HUES48 (cell line): Measurements from ENCODE around the gene FRMD8.
"Not testable (repeated sequence)": the region's sequence is repeated elsewhere in the genome, so short reads cannot be mapped to it uniquely, and the experiment has no call there.

ENCODE experiments used
- H3K27ac ChIP-seq: one replicate; pipeline ENCODE4 v1.7.0; 2013; ENCODE audit warnings: low read depth, low read length, inconsistent platforms
- H3K27me3 ChIP-seq: 2 replicates; pipeline ENCODE4 v1.6.1; 2013; ENCODE audit warnings: mild to moderate bottlenecking, low read length; ENCODE audit not compliant: control insufficient read depth, insufficient read depth
- H3K36me3 ChIP-seq: 2 replicates; pipeline ENCODE4 v1.6.1; 2013; ENCODE audit warnings: low read length; ENCODE audit not compliant: control insufficient read depth, insufficient read depth
- H3K4me1 ChIP-seq: 2 replicates; pipeline ENCODE4 v1.6.1; 2013; ENCODE audit warnings: mild to moderate bottlenecking, low read length; ENCODE audit not compliant: control insufficient read depth, insufficient read depth
- H3K4me3 ChIP-seq: 2 replicates; pipeline ENCODE4 v1.5.1; 2013; ENCODE audit warnings: mild to moderate bottlenecking, low read depth, low read length
- H3K9ac ChIP-seq: 2 replicates; pipeline ENCODE4 v1.6.1; 2013; ENCODE audit warnings: mild to moderate bottlenecking, low read depth, low read length, moderate library complexity
- H3K9me3 ChIP-seq: 2 replicates; pipeline ENCODE4 v1.6.1; 2013; ENCODE audit warnings: low read length; ENCODE audit not compliant: control insufficient read depth, insufficient read depth

The FRMD8 gene

DNA sequence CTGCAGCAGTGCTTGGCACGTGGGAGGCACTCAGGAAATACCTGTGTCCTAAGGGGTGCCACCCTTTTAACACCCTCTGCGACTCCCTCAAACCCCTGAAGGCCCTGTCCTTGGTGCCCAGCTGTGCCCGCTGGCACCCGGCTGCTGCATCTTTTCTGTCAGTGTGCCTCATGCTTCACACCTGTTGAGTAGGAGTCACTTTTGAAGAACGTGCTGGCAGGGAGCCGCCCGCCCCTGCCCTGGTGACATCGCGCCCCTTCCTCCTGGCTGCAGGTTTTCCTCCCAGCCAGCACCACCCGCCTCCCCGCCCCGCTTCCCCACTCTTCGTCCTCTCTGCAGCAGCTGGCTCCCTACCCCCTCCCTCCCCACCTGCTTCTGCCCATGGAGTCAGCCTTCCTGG lies 17.8 kb downstream of the FRMD8 start:
- Histone ChIP-seq H3K27ac (no peak overlapping the region), H3K9ac (no peak overlapping the region), H3K4me1 (no peaks in the 10 kb centered on the region), H3K27me3 (no peaks in the 10 kb centered on the region), H3K9me3 (no peaks in the 10 kb centered on the region), H3K36me3 (peaks cover 23% of the 10 kb centered on the region), H3K4me3 (no peak overlapping the region)

DNA sequence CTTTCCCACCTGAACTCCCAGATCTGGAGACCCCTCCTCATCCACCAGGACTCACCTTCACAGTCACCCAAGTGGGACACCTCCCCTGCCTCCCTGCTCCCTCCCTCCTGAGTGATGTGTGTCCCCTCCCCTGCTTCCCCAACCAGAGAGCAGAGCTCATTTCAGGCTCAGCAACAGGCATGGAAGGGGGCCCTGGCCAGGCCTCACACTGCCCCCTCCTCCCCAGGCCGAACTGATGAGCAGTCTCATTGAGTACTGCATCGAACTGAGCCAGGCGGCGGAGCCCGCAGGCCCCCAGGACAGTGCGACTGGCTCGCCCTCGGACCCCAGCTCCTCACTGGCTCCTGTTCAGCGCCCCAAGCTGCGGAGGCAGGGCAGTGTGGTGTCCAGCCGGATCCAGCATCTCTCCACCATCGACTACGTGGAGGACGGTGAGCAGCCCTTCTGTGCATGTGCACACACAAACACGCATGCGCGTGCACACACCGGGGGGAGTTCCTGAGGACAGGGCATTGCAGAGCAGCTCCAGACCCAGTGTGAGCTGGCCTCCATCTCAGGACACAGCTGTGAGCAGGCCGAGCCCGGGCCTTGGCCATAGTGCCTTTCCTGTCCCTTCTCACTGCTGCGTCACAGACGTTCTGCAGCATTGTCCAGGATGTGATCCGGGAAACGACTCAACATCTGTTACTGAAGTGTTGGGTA lies 18.4 kb downstream of the FRMD8 start:
- Histone ChIP-seq H3K4me1 (no peaks in the 10 kb centered on the region), H3K9me3 (no peaks in the 10 kb centered on the region), H3K9ac (no peak overlapping the region), H3K4me3 (no peak overlapping the region), H3K36me3 (peaks cover 23% of the 10 kb centered on the region), H3K27me3 (no peaks in the 10 kb centered on the region), H3K27ac (no peak overlapping the region)

DNA sequence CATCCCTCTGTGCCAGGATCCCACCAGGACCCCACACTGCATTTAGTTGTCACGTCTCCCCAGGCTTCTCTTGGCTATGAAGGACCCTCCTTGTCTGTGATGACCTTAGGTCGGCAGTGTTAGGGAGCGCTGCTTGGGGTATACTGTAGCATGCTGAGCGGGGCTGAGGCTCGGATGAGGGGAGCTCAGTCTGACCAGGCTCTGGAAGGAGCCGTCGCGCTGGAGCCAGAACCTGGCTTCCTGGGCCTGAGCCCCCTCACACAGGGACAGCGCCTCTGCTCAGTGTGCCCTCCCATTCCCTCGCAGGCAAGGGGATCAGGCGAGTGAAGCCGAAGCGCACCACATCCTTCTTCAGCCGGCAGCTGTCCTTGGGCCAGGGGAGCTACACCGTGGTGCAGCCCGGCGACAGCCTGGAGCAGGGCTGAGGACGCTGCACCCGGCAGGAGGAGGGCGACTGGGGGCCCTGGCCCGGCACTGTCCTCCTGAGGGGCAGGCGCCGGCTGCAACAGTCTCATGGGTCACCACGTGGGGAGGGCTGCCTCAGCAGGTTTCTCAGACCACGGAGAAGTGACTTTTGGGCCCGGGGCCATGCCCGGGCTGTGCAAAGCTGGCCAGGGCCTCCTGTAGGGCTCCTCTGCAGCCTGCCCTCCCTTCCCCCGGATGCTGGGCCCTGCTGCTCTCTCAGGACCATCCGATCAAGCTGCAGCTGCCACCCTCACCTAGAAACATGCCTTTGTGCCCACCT lies 24.7 kb downstream of the FRMD8 start:
- Histone ChIP-seq H3K4me3 (no peak overlapping the region), H3K27me3 (no peaks in the 10 kb centered on the region), H3K4me1 (peaks cover 4% of the 10 kb centered on the region; the same call in 1 of the 2 replicates), H3K27ac (no peak overlapping the region), H3K36me3 (peaks cover 19% of the 10 kb centered on the region), H3K9ac (no peak overlapping the region), H3K9me3 (no peaks in the 10 kb centered on the region)

GRCh38 chr11:65411681-65412070 lies 25.2 kb downstream of the FRMD8 start:
- H3K4me3 ChIP-seq: no peak overlapping the region
- H3K27ac ChIP-seq: no peak overlapping the region
- peaks cover 19% of the 10 kb centered on the region for H3K36me3 ChIP-seq
- no peaks in the 10 kb centered on the region for H3K27me3 ChIP-seq
- H3K4me1 ChIP-seq: peaks cover 8% of the 10 kb centered on the region; the same call in 1 of the 2 replicates
- no peak overlapping the region for H3K9ac ChIP-seq
- no peaks in the 10 kb centered on the region for H3K9me3 ChIP-seq

- H3K27me3 ChIP-seq: no peaks in the 10 kb centered on the region
- no peaks in the 10 kb centered on the region for H3K9me3 ChIP-seq
- H3K27ac ChIP-seq: no peak overlapping the region
- H3K4me3 ChIP-seq: no peak overlapping the region
- peaks cover 19% of the 10 kb centered on the region for H3K36me3 ChIP-seq
- peaks cover 16% of the 10 kb centered on the region; the same call in 1 of the 2 replicates for H3K4me1 ChIP-seq
- H3K9ac ChIP-seq: no peak overlapping the region
Measured at GRCh38 chr11:65412271-65413076, 26.0 kb downstream of the FRMD8 start.

- not testable (repeated sequence) for H3K27me3 ChIP-seq, H3K9me3 ChIP-seq, H3K4me3 ChIP-seq, H3K9ac ChIP-seq, H3K27ac ChIP-seq
- Histone ChIP-seq H3K4me1 (peaks cover 23% of the 10 kb centered on the region), H3K36me3 (peaks cover 19% of the 10 kb centered on the region)
Measured at GRCh38 chr11:65413077-65413664, 26.7 kb downstream of the FRMD8 start.

DNA sequence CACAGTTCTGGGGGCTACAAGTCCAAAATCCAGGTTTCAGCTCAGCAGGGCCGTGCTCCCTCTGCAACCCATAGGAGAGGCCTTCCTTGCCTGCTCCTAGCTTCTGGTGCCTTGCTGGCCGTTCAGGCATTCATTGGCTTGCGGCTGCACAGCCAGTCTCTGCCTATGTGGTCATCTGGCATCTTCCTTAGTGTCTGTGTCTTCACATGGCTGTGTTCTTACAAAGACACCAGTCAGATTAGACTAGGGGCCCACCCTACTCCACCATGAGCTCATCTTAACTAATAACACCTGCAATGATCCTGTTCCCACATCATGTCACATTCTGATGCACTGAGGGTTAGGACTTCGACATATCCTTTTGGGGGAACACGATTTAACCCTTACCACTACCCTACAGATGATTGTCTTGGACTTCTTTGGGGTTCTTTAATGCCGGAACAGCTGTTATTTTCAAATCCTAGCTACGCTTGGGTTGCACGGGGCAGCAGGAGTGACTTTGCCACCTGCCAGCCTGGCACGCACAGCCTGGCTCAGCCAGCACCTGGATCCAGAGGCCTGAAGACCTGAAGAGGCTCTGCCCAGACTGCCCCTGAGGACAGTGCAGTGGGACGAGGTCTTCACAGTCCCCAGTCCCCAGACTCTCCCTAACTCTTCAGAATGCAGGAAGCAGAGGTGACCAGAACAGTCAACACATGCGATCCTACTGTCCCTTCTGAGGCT lies 28.5 kb downstream of the FRMD8 start:
- peaks cover 38% of the 10 kb centered on the region for H3K4me1 ChIP-seq
- no peak overlapping the region for H3K27ac ChIP-seq
- H3K9ac ChIP-seq: no peak overlapping the region; the same call in 1 of the 2 replicates
- no peaks in the 10 kb centered on the region for H3K27me3 ChIP-seq
- H3K36me3 ChIP-seq: peaks cover 5% of the 10 kb centered on the region
- H3K4me3 ChIP-seq: no peak overlapping the region
- H3K9me3 ChIP-seq: no peaks in the 10 kb centered on the region

DNA sequence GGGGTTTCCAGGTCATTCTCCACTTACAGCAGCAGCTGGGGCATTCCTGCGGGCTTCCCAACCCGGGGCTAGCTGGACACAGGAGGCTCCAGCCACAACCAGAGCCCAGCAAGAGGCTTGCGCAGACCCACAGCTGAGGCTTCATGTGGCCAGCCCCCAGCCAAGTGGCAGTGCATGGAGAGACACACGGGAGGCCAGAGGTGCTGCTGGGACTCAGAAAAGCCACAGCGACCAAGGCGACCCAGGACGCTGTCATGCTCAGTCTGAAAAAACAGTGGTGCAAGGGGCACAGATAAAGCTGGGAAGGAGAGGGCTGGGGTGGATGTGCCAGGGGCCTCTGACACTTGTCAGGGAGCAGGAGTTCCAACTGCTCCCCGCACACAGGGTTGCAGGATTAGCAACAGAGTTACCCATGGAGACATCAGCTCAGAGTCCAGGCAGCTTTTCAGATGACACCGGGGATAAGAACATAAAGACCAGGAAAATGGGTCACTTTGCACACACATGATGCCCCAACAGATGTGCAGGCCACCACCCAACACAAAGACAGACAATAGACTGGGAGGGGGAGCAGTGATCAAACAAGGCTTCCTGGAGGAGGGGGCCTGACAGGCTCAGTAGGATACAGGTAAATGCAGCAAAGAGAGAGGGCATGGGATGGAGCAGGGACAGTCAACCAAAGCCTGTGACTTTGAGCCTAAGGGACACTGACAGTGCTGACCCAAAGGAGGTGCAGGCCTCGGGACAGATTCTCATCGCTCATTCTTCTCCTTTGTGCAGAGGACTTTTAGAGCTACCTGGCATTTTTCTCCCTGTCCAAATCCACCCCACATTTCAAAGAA lies 29.3 kb downstream of the FRMD8 start:
- no peak overlapping the region for H3K27ac ChIP-seq
- H3K4me3 ChIP-seq: peak overlapping the region; percentile 24; the same call in 1 of the 2 replicates
- H3K36me3 ChIP-seq: peaks cover 5% of the 10 kb centered on the region
- no peaks in the 10 kb centered on the region for H3K27me3 ChIP-seq
- peaks cover 43% of the 10 kb centered on the region for H3K4me1 ChIP-seq
- H3K9me3 ChIP-seq: no peaks in the 10 kb centered on the region
- H3K9ac ChIP-seq: no peak overlapping the region

GRCh38 chr11:65416341-65416824 lies 29.9 kb downstream of the FRMD8 start:
- Histone ChIP-seq H3K9me3 (no peaks in the 10 kb centered on the region), H3K27ac (no peak overlapping the region), H3K36me3 (peaks cover 3% of the 10 kb centered on the region), H3K27me3 (no peaks in the 10 kb centered on the region), H3K4me3 (peak overlapping the region; percentile 24; the same call in 1 of the 2 replicates), H3K4me1 (peaks cover 46% of the 10 kb centered on the region), H3K9ac (no peak overlapping the region)
